Stimulated activated CD8-positive, alpha-beta memory T cell treated with anti-CD3 and anti-CD28 coated beads, Interleukin-2, amount 100 ng/mL, for 1 hour (primary cell): ENCODE data around the gene PARD3B.

ENCODE experiments used
- DNase-seq, 2 donors: peaks; one replicate each; pipeline ENCODE4 v3.0.0-alpha.2; 2020; ENCODE audit warnings: low read depth in 2 of 2

PARD3B gene

DNA sequence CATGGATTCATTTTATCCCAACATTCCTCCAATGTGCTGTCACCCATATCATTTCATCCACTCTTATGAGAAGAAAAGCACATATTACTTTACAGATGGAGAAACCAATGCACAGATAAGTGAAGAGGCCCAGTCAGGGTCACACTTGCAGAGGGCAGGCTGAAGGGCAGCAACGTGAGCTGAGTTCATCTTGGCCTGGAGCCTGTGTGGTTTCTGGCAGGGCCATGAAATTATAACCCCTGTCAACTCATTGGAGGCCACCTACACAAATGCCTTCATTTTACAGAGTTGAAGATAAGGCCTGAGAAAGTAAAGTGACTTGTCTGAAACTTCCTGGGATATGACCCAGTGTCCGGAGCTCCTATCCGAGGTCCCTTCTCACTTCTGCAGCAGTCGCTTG, 1048.6 kb downstream of the PARD3B start:
- DNase-seq, result no peak

DNA sequence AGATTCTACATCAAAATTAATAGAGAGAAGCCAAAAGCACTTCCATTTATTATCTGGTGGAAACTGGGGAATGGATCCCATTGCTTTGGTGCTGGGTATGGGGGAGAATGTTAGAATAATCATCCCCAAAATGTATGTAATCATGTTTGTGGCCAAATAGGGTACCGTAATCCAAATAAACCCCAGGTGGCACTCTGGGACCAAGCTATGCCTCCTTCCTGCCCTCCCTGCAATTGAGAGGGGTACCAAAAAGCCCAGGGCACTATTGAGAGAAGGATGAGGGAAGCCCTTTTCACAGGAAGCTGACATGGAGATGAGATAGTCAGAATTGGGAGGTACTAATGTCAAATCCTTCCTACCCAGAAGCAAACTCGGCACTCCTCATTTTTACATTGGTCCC, 1051.3 kb downstream of the PARD3B start:
- no peak for DNase-seq

DNA sequence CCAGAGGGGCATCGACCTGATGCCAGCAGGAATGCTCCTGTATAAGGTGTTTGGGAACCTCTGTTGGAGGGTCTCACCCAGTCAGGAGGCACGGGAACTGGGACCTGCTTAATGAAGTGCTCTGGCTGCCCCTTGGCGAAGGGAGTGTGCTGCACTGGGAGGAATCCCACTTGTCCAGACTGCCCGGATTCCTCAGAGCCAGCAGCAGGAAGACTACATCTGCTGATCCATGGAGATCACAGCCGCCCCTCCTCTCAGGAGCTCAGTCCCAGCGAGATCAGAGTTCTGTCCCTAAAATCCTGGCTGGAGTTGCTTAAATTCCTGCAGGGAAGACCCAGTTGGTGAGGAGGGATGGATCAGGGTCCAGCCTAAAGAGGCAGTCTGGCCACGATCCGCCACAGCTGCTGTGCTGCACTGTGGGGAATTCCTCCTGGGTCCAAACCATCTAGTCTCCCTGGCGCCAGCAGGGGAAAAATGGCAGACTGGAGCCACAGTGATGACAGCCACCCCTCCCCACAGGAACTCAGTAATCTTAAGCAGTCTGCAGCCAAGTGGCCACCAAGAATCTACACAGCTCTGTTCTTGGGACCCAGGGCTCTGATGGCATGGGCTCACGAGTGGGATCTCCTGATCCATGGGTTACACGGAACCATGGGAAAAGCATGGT, 1060.5 kb downstream of the PARD3B start:
- no peak for DNase-seq

DNA sequence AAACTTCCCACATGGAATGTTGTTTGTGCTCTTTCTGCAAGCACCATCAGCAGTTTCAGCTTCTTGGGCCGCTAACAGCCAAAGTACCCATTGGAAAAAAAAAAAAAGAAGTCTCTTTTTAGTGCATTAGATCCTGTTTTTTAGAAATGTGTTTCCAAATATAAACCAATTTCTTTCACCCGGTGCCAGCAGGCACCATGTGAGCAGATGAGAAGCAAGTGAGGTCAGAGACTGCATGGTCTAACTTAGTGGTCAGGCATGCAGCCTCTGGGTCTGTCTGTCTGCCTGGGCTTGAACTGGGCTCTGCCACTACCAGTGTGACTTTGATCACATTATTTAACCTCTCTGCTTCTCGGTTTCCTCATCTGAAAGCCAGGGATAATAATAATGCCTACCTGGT, 1061.9 kb downstream of the PARD3B start:
- no peak for DNase-seq

DNA sequence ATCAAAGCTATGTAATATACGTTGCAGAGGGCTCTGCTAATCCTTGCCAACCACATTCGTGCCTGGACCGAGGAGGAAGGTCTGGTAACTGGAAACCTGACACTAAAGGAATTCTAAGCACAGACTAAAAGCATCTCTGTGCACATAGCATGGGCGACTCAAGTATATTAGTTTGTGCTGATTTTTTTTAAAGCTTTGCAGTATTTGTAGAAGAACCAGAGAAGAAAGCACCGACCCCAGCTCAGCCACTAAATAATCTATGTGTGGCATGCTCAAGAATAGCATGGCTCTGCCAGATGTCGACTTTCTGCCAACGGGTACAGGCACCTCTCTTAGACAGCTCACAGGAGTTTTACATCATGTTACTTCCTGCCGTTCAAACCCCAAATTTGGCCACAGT, 1063.8 kb downstream of the PARD3B start:
- no peak for DNase-seq

DNA sequence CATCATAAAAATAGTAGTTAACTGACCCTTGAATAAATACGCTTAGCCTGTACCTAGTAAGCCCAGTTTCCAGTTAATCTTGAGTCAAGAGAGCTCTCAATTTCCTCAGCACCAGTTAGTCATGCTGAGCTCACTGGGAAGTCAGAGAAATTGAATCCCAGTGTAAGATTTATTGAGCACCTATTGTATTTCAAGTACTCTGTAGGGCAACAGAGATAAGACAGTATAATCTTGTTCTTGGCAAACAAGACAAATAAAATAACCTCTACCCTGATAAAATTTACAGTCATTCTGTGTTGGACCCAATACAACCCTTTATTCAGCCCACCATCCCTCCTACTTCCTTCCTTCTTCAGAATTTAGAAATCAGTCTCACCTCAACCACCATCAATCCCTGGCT, 1065.2 kb downstream of the PARD3B start:
- DNase-seq, result no peak

DNA sequence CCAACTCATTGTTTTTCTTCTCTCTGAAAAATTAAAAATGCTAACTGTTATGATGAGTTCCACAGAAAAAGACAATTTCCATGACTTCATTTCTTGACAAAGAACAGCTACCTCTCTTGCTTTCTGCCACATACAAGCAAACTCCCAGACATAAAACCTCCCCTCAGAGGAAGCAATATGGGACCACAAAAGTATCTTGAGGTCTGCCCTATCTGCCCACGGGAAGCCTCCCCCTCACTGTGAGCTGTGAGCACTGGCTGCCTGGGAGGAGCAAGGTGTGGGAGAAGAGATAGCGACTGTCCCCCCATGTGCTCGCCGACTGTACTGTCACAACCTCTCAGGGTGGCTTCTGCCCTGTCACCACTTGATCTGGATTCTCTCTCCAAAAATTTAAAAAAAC, 1067.4 kb downstream of the PARD3B start:
- no peak for DNase-seq

DNA sequence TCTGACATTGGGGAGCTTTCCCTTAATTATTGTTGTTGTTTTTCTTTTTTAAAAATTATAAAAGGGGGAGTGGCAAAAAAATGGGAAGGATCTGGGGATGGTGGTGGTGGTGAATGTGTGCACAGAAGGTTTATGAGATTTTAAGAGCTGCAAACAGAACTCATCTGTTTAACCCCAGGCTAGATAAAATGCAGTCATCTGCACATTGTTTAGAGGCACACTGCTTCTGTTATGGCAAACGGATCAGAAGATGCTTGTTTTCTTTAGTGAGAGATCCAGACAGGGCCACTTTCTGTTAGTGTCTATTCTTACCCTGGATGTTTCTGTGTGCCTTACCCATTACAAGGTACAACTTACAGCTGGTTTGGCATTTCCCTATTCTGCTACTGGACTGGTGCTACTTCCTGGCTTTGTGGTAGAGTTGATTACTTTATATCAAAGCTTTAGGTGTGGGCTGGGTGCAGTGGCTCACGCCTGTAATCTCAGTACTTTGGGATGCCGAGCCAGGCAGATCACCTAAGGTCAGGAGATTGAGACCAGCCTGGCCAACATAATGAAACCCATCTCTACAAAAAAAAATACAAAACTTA, 1068.8 kb downstream of the PARD3B start:
- DNase-seq, result no peak

DNA sequence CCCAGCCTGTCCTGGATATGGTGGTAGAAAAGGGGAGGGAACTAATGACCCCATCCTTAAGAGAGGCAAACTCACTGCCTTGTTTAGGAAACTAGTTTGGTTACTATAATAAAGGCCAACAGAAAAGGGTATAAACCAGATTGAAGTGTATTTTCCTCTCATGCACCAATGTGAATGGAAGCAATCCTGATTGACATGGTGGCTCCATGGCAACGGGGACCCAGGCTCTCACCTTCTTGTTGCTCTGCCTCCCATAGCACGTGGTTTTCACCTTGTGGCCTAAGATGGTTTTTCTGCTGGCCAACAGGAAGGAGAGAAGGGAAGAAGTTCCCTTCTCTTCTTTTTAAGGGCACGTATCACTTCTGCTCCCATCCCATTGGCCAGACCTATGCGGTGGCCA, 1069.7 kb downstream of the PARD3B start:
- DNase-seq, result no peak

DNA sequence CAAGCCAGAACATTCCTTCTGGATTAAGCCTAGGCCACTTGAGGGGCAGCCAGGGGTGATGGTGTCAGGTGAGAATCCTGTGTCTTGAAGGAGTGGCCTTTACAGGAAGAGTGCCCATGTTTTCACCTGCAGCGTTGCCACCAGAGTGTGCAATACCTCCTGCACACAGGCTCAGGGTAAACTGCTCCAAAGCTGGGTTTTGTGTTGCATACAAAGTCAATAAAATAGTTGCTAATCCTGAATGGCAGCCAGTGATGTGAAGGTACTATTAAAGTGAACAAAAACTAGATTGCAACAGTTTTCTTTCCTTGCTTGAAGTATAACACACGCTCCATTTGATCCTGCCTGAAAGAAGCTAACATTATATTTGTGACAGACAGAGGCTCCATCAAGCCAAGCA, 1072.6 kb downstream of the PARD3B start:
- DNase-seq, result no peak

DNA sequence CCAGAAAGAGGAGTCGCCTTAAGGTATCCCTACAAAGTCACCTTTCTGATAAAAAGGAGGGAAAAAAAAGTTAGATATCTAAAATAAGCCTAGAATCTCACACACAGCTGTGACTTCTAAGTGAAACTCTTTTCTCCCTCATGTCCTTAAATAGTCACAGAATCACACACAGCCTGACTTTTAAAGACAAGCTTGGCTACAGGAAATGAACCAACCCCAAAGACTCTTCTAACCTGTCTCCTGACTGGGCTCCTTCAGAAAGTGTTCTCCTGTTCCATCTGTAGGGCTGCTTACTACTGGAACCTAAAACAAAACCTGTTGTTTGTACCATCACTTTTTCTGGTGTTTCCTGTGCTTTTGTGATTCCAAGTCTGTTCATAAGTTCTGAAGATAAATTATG, 1074.3 kb downstream of the PARD3B start:
- DNase-seq, result no peak

DNA sequence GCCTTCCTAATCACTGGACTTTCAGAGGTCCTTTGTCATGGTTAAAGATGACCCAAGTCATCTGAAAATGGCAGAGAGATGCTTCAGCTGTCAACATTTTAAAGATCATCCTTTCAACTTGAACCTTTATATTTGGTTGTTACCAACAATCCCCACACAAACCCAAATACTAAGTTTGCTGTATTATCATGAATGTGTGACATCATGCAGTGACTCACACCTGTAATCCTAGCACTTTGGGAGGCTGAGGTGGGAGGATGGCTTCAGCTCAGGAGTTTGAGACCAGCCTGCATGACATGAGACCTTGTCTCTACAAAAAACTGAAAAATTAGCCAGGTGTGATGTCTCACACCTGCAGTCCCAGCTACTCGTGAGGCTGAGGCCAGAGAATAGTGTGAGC, 1081.8 kb downstream of the PARD3B start:
- DNase-seq, result no peak

DNA sequence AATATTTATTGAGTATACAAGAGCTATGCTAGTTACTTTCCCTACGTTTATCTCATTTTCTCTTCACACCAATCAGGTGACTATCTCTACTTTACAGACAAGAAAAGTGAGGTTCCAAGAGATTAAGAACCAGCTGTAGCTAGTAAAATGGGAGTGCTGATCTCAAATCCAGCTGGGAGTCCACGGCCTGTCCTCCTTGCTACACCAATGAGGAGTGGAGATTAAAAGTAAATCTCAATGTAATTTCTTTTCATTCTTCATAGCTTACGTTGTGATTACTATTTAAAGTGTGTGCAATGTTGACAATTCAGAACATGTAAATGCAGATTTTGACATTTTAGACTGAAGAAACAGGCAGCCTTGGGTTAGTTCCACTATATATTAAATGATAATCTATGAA, 1083.1 kb downstream of the PARD3B start:
- DNase-seq, result no peak

DNA sequence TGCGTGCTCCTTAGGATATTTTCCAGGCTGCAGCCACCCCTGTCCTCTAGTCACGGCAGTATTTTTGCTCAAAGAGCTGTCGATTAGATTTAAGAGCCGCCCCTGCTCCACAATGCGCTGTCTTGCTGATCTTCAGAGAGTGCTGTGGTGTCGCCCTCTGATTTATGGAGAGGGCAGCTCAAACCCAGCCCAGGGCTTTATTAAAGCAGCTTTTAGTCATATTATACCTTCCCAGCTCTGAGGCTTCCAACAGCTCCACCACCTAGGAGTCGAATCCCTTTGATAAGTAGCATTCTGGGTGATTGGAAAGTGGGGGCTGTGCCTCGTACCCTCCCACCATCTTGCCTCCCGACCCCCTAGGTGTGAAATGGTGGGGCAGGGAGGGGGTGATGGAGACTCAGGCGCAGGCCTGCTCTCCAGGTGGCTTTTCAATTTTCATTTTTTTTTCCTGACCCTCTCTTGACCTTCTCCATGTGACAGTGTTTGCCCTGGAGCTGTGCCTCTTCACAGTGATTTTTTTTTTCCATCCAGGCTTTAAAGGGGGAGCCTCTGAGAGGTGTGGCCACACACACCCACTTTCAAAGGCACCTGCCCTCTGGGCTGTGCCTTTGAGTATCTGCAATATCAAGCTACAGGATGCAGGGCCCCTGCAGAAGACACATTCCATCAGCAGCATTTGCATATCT, 1084.0 kb downstream of the PARD3B start:
- no peak for DNase-seq

DNA sequence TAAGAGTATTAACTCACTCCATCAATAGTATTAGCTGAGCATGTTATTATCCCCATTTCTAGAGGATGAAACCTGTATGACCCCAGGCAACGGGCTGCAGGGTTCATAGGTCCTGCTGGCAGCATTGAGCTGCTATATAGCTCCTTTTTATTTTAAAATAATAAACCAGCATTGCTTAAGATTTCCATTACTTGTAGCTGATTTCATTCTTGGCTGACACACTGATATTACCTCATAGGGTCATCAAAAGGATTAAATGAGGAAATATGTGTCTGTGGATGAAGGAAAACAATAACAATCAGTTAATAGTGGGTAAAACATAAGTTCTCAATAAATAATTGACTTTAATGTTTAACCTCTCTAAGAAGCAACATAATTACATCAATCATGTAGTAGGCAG, 1088.7 kb downstream of the PARD3B start:
- DNase-seq, result no peak

DNA sequence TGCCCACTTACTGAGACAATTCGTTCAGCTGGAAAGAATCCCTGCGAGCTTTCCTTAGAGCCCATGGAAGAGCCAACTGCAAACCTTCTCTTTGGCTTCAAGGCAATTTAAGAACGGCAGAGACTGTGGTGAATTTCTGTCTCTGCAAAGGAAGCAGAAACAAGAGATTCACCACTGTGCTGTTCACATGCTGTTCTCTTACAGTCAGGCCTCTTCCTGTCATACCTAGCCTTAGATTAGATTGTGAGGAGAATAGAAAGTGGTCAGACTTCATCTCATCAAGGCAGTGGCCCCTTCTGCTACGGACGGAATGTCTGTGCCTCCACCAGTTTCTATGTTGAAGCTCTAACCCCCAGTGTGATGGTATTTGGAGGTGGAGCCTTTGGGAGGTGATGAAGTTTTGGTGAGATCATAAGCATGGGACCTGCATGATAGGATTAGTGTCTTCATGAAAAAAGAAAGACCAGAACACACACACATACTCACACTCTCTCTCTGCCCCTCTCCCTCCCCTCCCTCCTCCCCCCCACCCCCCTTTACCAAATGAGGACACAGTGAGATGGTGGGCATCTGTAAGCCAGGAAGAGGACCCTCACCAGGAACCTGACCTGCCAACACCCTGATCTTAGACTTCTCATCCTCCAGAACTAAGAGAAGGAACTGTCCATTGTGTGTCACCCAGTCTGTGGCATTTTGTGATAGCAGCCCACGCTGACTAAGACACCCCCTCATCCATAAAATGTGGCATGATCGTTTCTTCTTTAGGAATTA, 1091.5 kb downstream of the PARD3B start:
- no peak for DNase-seq

DNA sequence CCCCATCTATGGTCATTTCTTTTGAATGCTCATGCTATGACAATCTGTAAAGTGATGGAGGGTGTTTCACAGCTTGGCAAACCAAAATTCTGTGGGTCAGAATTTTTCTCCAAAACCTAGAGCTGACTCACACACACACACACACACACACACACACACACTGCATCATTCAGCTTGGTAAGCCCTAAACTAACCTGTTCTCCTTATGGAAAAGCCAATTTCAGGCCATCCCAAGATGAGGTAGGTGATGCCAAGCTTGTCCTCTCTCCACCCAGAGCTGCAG, 1092.0 kb downstream of the PARD3B start:
- no peak for DNase-seq

DNA sequence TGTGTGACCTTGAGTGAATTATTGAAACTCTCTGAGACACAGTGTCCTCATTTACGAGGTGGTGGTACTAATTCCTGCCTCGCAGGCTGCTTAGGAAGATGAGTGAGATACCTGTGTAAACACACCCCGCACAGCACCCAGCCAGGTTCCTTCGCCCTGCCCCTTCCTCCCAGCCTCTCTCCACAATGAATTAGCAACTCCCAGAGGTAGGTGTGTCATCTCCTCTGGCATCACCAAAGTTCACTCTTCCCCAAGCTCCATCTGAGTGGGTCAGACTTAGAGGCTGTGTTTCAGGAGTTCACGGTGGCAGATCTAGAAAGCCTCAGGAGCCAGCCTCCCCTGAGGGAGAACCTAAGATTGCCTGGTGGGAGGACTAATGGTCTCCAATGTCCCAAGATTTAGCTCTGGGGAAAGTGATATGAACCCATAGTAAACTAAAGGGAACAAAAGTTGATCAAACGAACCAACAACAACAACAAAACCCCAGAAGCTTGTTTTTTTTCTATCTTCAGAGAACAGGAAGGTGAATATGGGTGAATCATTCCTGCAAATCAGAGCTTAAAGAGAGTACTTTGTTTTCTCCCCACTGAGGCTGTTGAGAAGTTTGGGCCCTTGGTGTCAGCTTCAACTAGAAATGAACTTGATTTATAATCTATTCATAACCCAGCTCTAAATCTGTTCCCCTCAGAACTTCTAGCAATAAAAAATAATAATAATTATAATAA, 1092.7 kb downstream of the PARD3B start:
- no peak for DNase-seq

DNA sequence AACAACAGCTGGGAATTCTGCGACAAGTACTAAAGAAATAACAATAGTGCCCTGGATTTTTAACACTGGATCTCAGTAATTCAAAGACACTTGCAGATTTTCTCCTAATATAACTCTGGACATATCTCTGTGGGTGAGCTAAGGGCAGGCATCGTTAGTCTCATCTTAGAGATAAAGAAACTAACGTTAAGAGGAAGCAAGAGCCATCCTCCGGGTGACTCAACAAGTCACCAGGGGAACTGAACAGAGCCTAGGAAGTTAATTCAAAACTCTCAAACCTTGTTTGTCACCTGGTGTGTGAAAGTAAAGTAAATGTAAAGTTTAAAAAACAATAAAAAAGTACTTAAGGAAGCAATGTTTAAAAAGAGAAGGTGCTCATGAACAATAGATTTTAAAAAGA, 1095.4 kb downstream of the PARD3B start:
- no peak for DNase-seq

DNA sequence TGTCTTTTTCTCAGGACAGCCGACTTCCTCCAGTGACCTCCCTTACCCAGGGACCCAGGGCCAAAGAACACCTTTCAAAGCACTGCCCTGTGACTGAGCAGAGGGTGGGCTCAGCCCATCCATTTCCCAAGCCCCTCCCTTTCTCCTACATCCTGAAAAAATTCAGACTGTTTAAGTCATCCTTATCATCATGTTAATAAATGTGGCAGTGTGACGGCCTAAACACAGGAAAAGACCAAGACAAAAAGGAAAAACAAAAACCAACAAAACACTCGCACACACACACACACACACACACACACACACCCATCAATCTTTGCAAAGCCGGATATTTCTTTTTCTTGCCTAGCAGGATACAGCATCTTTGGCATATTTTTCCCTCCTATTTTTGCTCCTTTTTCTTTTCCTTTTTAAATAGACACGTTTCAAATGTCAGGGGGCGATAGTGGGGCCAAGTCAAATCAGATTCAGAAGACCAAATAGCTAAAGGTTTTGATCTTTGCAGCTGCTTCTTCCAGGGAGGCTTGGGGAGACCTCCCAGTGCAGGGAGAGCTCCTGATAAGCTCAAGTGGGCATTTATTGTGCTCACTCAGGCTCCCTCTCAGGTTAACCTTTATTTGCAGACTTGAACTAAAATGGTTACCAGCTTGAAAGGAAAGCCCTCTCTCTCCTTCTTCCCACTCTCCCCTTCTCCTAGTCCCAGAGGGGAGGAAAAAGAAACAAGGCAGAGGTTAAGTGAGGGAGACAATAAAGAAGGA, 1097.5 kb downstream of the PARD3B start:
- DNase-seq, result no peak

DNA sequence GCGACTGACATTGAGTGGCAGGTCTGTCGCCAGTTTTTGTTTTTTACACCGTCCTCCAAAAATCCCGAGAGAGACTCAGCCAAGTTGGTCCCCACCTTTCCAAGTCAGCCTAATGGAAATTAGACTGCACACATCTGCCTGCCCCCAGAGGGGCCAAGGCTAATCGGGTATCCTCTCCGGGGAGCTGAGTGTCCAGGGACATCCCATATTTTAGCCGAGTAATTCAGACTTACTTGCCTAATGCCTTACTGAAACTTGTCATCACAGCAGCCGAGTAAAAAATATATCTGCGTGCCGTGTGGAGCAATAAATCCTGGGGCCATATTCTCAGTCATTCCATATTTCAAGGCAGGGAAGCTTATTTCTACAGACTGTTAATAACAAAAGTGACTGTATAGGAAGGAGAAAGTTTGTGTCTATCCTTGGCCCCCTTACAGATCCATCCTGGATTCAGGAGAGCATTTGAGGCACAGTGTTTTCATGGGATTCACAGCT, 1098.2 kb downstream of the PARD3B start:
- DNase-seq, result no peak
